HCT116 (cell line): ENCODE data around the gene ANKRD13B. TPM values are rescaled to one million over a fixed set of nuclear protein-coding genes. Genes with fewer than 3 reads are reported as not detected.

ENCODE experiments used
- ATAC-seq: fragments of 200-7000 bp; cut with Tn5 transposase; 2 replicates; pipeline ENCODE4 v1.9.1; 2020; ENCODE audit warnings: mild to moderate bottlenecking, moderate library complexity
- BruUV-seq: library from RNA; stranded (reverse); fragments of 400-500 nt; replicated peaks from 2 replicates; lab custom pipeline; 2021; lab: Mats Ljungman, UMichigan
- CTCF ChIA-PET: fragments of 300-600 bp; sonication (Branson Sonifier 250); formaldehyde crosslinking; loops from one replicate; lab custom pipeline; 2021; ENCODE audit warnings: antibody characterized with exemption; lab: Charles Lee
- POLR2A ChIA-PET: fragments of 300-600, 350-600 bp; sonication (Branson Sonifier 250); formaldehyde crosslinking; loops from one replicate; lab custom pipeline; 2021; ENCODE audit warnings: antibody characterized with exemption; lab: Charles Lee
- RAD21 ChIA-PET, 2 experiments: fragments of 300-600 bp; sonication (Branson Sonifier 250); formaldehyde crosslinking; loops; one replicate each; lab custom pipeline; 2023; ENCODE audit warnings: low total read pairs in 2 of 2; ENCODE audit not compliant: uncharacterized antibody in 2 of 2, unreplicated experiment in 2 of 2, low non-redundant PET in 1 of 2; lab: Charles Lee
- DNase-seq: peaks from one replicate; pipeline ENCODE4 v3.0.0-alpha.2; 2010; ENCODE audit warnings: low read depth, low spot score
- H2AFZ ChIP-seq: fragments of 200-600 bp; shearing (Covaris generic), sonication (generic); 2 replicates; pipeline ENCODE4 v1.6.1; 2017; ENCODE audit warnings: low read depth, mixed run types, mixed read lengths, antibody characterized with exemption, low read length; ENCODE audit not compliant: poor library complexity, severe bottlenecking
- H3K27ac ChIP-seq: 2 replicates; pipeline ENCODE4 v1.5.1; 2012; ENCODE audit warnings: low read depth, low read length
- H3K27me3 ChIP-seq: fragments of 200-600 bp; sonication (generic); 2 replicates; pipeline ENCODE4 v1.6.1; 2016; ENCODE audit warnings: mixed run types, low read length, mixed read lengths; ENCODE audit not compliant: insufficient read depth
- H3K36me3 ChIP-seq, 2 experiments: fragments of 200-500 bp in 1 of 2; fragments of 200-600 bp in 1 of 2; sonication (Bioruptor generic) in 1 of 2; sonication (generic) in 1 of 2; 2 replicates each; pipeline versions ENCODE4 v1.5.1 to v1.6.1; 2014 to 2016; ENCODE audit warnings: low read length in 2 of 2, inconsistent platforms in 1 of 2, mixed read lengths in 1 of 2, mixed run types in 1 of 2; ENCODE audit not compliant: insufficient read depth in 2 of 2, control insufficient read depth in 1 of 2
- H3K4me1 ChIP-seq, 2 experiments: fragments of 200-600 bp in 1 of 2; sonication (generic) in 1 of 2; 2 replicates each; pipeline versions ENCODE4 v1.5.1 to v1.6.1; 2012 to 2017; ENCODE audit warnings: low read length in 2 of 2, inconsistent platforms in 1 of 2, mild to moderate bottlenecking in 1 of 2, mixed read lengths in 1 of 2, mixed run types in 1 of 2, moderate library complexity in 1 of 2; ENCODE audit not compliant: insufficient read depth in 2 of 2, control insufficient read depth in 1 of 2
- H3K4me2 ChIP-seq: fragments of 200-600 bp; sonication (generic); 2 replicates; pipeline ENCODE4 v1.6.1; 2017; ENCODE audit warnings: mixed run types, low read length, mixed read lengths
- H3K4me3 ChIP-seq, 2 experiments: fragments of 200-600 bp in 1 of 2; sonication (generic) in 1 of 2; replicated peaks in 1 of 2; 2 replicates each; pipeline ENCODE4 v1.5.1; 2011 to 2016; ENCODE audit warnings: low read length in 2 of 2, control low read depth in 1 of 2, low read depth in 1 of 2, mild to moderate bottlenecking in 1 of 2, mixed read lengths in 1 of 2, mixed run types in 1 of 2
- H3K79me2 ChIP-seq: fragments of 200-600 bp; sonication (generic); 2 replicates; pipeline ENCODE4 v1.6.1; 2017; ENCODE audit warnings: mild to moderate bottlenecking, mixed run types, low read length, moderate library complexity, mixed read lengths; ENCODE audit not compliant: insufficient read depth
- H3K9ac ChIP-seq: fragments of 200-600 bp; sonication (generic); 2 replicates; pipeline ENCODE4 v1.6.1; 2016; ENCODE audit warnings: low read length, mixed read lengths
- H3K9me2 ChIP-seq: fragments of 200-600 bp; sonication (generic), shearing (Covaris generic); 2 replicates; pipeline ENCODE4 v1.6.1; 2017; ENCODE audit warnings: mixed run types, mild to moderate bottlenecking, moderate library complexity; ENCODE audit not compliant: insufficient read depth
- H3K9me3 ChIP-seq, 2 experiments: fragments of 200-500 bp in 1 of 2; fragments of 200-600 bp in 1 of 2; sonication (Bioruptor generic) in 1 of 2; sonication (generic) in 1 of 2; 2 replicates each; pipeline ENCODE4 v1.6.1; 2014 to 2017; ENCODE audit warnings: low read length in 2 of 2, mixed read lengths in 2 of 2, inconsistent platforms in 1 of 2, low read depth in 1 of 2, mild to moderate bottlenecking in 1 of 2, mixed run types in 1 of 2, moderate library complexity in 1 of 2; ENCODE audit not compliant: control insufficient read depth in 1 of 2, insufficient read depth in 1 of 2
- H4K20me1 ChIP-seq: fragments of 200-600 bp; sonication (generic), shearing (Covaris generic); 2 replicates; pipeline ENCODE4 v1.6.1; 2017; ENCODE audit warnings: mixed run types, mild to moderate bottlenecking, moderate library complexity; ENCODE audit not compliant: insufficient read depth
- CBX3 ChIP-seq: IDR thresholded peaks from 2 replicates; pipeline ENCODE4 v1.6.1; 2012; ENCODE audit warnings: low read depth
- EZH2 ChIP-seq: fragments of 200-600 bp; sonication (generic); IDR thresholded peaks from 2 replicates; pipeline ENCODE4 v1.6.1; 2017; ENCODE audit warnings: antibody characterized with exemption, mixed run types
- POLR2AphosphoS5 ChIP-seq: IDR thresholded peaks from 2 replicates; pipeline ENCODE4 v1.6.1; 2011; ENCODE audit warnings: mild to moderate bottlenecking, low read depth, low read length, moderate library complexity
- RAD21 ChIP-seq: IDR thresholded peaks from 2 replicates; pipeline ENCODE4 v1.6.1; 2012; ENCODE audit warnings: low read depth, mild to moderate bottlenecking
- SP1 ChIP-seq: IDR thresholded peaks from 2 replicates; pipeline ENCODE4 v1.6.1; 2012; ENCODE audit warnings: low read depth
- ZBTB33 ChIP-seq: IDR thresholded peaks from 2 replicates; pipeline ENCODE4 v1.6.1; 2011; ENCODE audit warnings: mild to moderate bottlenecking, low read length, moderate library complexity; ENCODE audit not compliant: insufficient replicate concordance; ENCODE audit errors: extremely low read depth
- ZFX ChIP-seq: fragments of 450-650 bp; IDR thresholded peaks from 2 replicates; pipeline ENCODE4 v1.6.1; 2017
- ZNF274 ChIP-seq: fragments of 200-500 bp; sonication (Bioruptor generic); IDR thresholded peaks from 2 replicates; pipeline ENCODE4 v1.6.1; 2014; ENCODE audit warnings: mild to moderate bottlenecking, low read depth, low read length, inconsistent platforms
- intact Hi-C: fragments of 100-400 bp; cut with micrococcal nuclease; formaldehyde crosslinking; loops from 2 replicates; pipeline ENCODE4 v1.10.0; 2022
- total RNA-seq: library from RNA; stranded (reverse); gene quantifications from one replicate; pipeline ENCODE4 v1.2.1, GENCODE V29; 2021; ENCODE audit not compliant: unreplicated experiment

The ANKRD13B gene
- total RNA-seq, 1 experiment from 2014 or later, result 27.4 TPM

- Histone ChIP-seq H3K4me3 (no peak overlapping the region), H3K9ac (no peak overlapping the region), H3K9me2 (no peaks in the 10 kb centered on the region), H4K20me1 (no peaks in the 10 kb centered on the region), H3K79me2 (peaks cover 56% of the 10 kb centered on the region), H3K27ac (no peak overlapping the region), H3K9me3 (no peaks in the 10 kb centered on the region), H2AFZ (no peak overlapping the region), H3K27me3 (no peaks in the 10 kb centered on the region), H3K4me2 (no peak overlapping the region), H3K36me3 (no peaks in the 10 kb centered on the region), H3K4me1 (peaks cover 19 to 35% of the 10 kb centered on the region in 2 experiments)
- POLR2A ChIA-PET, result no interaction called here
- RAD21 ChIA-PET, result no interaction called here
- DNase-seq, result no peak
- ATAC-seq, result no peak
- no peak for TF ChIP-seq ZFX
- TF ChIP-seq SP1, result no peak
- TF ChIP-seq EZH2, result no peak
- TF ChIP-seq ZBTB33, result no peak
- TF ChIP-seq ZNF274, result no peak
- TF ChIP-seq RAD21, result no peak
- TF ChIP-seq CBX3, result no peak
- TF ChIP-seq POLR2AphosphoS5, result no peak
- BruUV-seq, result no TSS peak
- CTCF ChIA-PET, result interaction anchor here (2.1 kb wide), 1 partner anchor 21 kb away, joined by 11 read pairs; no protein-coding TSS in a partner anchor
- intact Hi-C loops, result loop anchor here (10.0 kb wide), 1 partner anchor 452 kb away; no protein-coding TSS in a partner anchor
Measured at GRCh38 chr17:29596811-29597210, 3.9 kb downstream of the ANKRD13B start.
